GM18526 (cell line): ENCODE measurements around the gene HIRIP3.

Source experiments
- POLR2A ChIP-seq: IDR thresholded peaks from 3 replicates; pipeline ENCODE4 v1.6.1; 2011; ENCODE audit not compliant: insufficient read length; ENCODE audit errors: extremely low read depth

The HIRIP3 gene, protein sequence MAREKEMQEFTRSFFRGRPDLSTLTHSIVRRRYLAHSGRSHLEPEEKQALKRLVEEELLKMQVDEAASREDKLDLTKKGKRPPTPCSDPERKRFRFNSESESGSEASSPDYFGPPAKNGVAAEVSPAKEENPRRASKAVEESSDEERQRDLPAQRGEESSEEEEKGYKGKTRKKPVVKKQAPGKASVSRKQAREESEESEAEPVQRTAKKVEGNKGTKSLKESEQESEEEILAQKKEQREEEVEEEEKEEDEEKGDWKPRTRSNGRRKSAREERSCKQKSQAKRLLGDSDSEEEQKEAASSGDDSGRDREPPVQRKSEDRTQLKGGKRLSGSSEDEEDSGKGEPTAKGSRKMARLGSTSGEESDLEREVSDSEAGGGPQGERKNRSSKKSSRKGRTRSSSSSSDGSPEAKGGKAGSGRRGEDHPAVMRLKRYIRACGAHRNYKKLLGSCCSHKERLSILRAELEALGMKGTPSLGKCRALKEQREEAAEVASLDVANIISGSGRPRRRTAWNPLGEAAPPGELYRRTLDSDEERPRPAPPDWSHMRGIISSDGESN

DNA sequence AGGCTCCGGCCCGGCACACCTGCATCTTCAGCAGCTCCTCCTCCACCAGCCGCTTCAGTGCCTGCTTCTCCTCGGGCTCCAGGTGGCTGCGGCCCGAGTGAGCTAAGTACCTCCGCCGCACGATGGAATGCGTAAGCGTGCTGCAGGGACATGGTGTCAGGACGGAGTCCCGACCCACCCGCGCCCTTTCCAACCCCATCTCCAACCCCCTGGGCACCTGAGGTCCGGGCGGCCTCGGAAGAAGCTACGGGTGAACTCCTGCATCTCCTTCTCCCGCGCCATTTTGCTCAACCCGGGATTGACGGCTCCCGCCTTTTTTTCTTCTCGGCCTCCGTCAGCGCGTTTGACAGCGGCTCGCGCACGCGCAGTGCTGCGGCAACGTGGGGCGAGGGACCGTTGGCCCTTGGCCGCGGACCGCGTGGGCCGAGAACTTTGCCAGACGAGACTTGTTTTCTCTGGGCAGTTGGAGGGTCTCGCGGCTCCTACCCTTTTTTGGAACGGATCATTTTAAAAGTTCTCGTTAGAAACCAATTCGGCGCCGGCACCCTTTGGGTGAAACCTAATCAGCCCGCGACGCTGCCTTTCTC is at the start of gene HIRIP3:
HIRIP3 (minus strand) TSS at position 294 of the 587 bp plus-strand sequence; CDS start at position 282, 12 bp downstream.
- TF ChIP-seq POLR2A: peak; percentile 38

DNA sequence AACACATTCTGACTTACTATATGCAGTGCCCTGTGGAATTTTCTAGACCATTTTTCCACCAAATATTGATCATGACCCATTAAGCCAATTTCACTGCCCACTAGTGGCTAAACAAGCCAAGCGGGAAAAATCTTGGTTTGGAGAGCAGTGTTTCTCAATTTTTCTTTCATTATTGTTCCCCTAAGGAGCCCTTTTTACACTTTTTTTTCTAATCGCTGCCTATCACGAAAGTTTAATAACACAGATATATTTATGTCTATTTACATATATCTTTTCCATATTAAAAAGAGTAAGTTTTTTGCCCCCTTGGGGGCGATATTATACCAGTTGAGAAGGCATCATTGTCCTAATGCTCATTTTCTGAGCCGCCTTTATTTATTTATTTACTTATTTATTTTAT is 46.4 kb upstream of the HIRIP3 start:
- no peak for TF ChIP-seq POLR2A

DNA sequence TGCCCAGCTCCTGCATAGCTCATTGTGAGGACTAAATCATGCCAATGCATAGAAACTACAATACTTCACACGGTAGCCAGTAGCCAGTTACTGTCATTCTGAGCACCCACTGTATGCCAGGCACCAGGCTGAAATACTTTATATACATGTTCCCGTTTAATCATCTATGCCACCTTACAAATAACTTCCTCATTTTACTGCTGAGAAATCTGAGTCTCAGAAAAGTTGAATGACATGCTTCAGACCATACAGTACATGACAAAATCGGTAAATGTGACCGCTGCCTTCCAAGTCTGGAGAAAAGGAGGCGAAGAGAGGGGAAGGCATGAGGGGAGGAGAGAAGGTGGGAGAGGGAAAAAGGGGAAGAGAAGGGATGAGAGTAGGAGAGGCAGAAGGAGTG is 44.8 kb upstream of the HIRIP3 start:
- no peak for TF ChIP-seq POLR2A

DNA sequence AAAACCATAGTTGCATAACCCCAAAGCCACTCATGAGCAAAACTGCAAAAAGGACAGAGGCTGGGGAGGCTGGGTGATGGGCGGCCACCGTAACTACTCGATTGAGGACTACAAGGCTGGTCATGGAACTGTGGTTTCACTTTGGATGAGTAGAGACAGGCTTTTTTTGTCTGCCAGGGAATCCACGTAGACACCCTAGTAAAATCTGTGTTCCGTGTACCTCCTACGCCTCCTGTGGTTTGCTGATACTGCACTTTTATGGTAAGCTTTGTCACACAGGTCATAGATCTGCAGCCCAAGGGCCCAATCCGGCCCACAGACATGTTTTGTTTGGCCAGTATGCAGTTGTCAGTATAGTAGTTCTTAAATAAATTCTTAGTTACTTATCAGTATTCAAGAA is 37.9 kb upstream of the HIRIP3 start:
- no peak for TF ChIP-seq POLR2A

DNA sequence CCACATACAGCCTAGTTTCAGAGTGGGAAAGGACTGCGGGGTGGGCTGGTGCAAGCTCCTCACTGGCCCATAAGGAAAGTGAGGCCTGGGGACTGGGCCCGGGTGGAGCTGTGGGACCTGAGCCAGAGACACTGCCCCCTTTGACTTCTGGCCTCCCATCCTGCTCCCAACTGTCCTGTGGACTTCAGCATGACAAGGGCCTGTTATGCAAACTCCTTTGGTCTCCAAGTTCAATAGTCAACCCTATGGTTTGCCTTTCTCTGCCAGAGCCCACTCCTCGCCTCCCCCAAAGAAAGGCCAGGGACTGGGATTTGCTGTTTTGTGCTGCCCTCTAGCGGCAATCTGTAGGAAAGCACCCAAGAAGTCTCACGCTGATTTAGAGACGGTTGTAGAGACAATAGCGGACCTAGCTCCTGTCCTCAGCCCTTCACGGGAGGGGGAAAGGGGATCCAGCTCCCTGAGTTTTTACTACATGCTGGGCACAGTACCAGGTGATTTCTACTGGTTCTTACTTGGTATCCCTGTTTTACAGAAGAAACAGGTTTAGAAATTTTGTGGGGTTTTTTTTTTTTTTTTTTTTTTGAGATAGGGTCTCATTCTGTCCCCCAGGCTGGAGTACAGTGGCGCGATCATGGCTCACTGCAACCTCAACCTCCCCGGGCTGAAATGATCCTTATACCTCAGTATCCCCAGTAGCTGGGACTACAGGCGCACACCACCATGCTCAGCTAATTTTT is 36.8 kb upstream of the HIRIP3 start:
- TF ChIP-seq POLR2A: no peak

DNA sequence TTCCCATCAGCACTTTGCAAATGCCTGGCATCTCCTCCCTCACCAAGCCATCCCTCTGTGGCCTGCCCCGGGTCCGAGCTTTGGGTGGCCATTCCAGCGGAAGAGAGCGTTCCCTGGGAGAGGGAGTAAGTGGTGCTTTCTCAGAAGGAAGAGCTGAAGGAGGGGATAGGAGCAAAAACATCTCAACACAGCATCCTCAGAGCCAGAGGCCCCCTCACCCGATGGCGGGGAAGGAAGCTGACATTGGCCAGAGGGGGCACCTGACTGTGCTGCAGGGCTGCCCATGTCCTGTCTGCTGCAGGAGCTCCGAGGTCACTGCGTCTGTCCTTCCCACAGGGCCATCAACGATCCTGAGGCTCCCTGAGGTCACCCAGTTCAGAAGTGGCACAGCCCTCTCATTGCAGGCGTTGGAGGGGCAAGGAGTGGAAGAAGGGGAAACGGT is 36.1 kb upstream of the HIRIP3 start:
- TF ChIP-seq POLR2A: no peak

DNA sequence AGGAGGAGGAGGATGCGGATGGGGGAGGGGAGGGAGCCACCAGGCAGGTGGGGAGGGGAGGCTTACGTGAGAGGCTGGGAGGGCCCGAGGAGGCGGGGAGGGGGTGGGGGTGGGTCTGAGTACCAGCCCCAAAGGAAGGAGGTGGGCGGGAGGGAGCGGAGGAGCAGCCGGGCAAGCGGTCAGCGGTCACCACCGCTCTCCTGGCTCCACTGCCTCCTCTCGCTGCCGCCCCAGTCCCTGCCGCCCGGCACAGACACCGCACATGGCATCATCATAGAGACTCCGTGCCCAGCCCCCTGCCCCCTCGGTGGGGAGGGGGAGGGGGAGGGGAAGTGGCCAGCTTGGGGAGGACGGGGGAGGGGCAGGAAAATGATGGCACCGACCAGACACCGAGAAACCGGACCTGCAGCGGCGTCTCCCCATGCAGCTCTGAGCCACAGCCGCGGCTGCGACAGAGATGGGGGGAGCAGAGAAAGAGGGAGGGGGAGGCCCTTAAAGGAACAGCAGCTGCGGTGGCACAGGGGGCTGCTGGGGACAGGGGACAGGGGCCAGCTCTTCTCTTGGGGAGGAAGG is 35.5 kb upstream of the HIRIP3 start, which contains the start of gene TLCD3B:
TLCD3B (minus strand) TSS at position 431 of the 573 bp plus-strand sequence. CDS start 744 bp downstream, outside the sequence.
- no peak for TF ChIP-seq POLR2A

DNA sequence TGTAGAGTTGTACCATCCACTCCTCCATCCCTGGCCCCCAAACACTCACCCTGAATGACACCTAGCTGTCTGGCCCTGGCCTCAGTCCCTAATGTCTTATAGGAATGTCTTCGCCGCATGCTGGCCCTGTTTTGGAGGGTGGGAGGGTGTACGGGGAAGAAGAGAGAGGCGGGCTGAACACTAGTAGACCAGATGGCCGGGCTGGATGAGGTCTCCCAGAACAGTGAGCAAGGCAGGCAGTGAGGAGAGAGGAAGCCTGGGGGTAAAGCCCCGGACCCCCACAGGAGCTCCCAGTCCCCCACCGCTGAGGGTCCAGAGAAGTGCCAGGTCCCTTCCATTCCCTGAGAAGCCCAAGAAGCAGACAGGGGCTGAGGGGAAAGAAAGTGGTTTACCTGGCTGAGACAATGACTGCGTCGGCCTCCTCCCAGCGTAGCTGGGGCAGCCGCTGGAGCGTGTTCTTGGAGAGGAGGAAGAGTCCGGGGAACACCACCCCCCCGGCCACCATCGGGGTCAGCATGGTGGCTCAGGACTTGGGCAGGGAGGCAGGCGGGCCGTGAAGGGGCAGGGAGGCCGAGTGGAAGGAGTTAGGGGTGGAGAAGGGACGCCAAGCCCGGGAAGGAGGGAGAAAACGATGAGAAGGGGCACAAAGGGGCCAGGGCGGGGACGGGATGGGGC is 34.7 kb upstream of the HIRIP3 start:
- TF ChIP-seq POLR2A: no peak

DNA sequence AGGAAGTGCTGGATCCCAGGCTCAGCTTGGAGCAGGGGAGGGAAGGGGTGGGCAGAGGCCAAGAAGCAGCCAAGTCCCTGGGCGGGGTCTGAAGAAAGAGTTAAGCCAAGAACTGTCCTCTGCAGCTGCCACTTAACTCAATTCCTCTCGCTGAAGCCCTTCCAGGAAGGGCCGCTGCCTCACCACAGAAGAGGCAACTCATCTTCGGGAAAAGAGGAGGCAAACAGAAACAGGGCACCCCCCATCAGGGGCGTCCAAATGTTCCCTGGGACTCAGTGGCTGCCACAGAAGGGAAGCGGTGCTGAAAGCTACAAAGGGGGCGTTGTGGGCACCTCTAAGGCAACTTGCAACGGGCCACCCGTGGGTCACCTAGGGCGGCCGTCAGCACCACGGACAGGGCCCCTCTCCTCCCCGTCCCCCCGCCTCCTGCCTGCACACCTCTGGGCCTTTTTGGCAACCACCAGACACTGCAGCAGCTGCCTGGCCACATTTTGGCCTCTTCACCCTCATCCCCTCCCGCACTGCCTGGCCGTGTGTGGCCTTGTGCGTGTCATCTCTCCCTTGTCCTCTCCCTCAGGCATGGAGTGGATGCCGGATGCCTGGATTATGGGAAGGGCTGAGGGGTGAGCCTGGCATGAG is 33.1 kb upstream of the HIRIP3 start:
- no peak for TF ChIP-seq POLR2A

DNA sequence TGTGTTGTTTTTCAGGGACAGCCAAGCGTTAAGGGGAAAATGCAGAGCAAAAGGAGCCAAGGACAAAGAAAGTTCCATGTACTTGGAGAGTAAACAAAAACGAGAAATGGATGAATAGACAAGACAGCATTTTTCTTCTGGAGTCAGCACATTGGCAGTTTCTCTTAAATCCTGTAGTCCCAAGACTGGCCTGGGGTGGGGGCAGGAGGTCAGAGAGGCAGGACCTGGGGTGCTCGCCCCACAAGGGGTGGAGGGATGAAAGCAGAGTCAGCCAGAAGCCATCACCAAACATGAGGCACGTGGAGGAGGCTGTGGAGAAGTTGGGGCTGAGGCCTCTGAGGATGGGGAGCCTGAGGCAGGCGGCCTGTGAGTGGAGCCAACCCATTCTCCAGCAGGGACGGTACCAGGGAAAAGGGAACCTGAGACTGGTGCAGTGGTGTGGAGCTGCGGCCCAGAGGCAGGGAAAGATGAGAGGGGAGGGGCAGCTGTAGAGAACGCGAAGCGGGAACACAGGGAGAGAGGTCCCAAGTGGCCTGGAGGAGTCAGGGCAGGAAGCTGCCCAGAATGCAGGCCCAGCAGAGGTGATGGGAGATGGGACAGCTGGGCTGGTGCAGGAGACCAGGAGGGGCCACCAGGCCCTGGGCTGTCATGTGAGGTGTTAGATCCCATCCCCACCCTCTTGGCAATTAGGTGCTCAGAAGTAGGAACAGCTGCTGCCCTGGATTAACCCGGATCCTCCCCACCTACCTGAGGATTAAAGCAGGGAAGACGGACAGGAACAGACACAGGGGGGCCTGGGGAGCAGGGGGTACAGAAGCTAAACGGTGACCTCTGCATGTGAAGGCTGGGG is 32.4 kb upstream of the HIRIP3 start:
- TF ChIP-seq POLR2A: no peak

DNA sequence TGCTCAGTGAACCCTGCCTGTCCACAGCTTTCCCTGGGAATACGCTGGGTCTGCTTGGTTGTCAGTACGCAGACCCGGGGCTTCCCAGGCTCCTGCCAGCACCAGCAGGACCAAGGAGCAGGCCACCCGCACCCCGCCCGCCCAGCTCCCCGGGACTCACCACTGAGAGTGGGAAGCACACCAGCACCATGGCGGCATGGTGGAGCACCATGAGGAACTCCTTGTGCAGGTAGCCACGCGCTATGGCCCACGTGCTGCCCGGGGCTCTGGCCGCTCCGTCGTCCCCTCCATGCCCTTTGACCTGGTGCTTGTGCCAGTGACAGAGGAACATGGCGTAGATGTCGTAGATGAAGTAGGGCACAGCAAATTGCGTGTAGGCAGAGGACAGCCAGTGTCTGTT is 31.0 kb upstream of the HIRIP3 start:
- no peak for TF ChIP-seq POLR2A

DNA sequence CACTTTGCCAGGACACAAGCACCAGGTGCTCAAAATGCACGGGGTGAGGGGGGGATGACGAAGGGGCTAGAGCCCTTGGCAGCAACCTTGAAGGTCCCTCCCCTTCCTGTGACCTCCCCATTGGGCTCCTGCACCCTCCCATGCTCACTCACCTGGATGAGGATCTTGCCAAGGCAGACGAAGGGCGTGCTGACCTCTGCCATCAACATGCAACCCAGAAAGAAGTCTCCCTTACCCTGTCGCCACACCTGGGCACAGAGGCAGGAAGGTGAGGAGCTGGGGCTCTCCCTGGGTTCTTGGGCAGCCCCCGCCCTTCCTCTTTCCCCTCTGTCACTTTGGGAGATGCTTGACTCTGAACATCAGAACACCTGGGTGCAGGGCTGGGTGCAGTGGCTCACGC is 30.2 kb upstream of the HIRIP3 start:
- no peak for TF ChIP-seq POLR2A

DNA sequence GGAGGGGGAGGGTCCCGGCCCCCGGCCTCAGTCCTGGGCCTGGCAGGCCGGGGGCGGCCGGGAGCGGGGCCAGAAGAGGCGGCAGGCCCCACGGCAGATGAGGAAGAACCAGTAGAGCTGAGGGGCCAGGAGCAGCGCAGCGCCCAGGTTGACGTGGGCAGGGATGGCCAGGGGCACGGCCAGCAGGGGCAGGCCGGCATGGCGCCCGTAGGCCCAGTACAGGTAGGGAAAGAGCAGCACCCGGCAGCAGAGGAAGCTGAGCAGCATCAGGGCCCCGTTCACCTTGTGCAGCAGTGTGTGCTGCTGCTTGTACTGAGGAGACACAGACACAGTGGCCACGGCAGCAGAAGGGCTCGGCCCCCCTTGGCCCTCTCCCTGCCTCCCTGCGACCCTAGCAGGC is 29.7 kb upstream of the HIRIP3 start:
- TF ChIP-seq POLR2A: no peak
